Esophagus squamous epithelium (tissue), 5 donors: Measurements from ENCODE around the gene GAN. TPM values are rescaled to one million over a fixed set of nuclear protein-coding genes. Genes with fewer than 3 reads are reported as not detected.

ENCODE experiments used
- DNase-seq: peaks from one replicate; lab custom pipeline; 2025; lab: John Stamatoyannopoulos, UW
- H3K27ac ChIP-seq, 4 donors: fragments of 200-600 bp; sonication (generic); one replicate each; pipeline ENCODE4 v1.5.1; 2016 to 2019; ENCODE audit warnings: mild to moderate bottlenecking in 1 of 4
- H3K27me3 ChIP-seq, 4 donors: fragments of 200-600 bp; sonication (generic); 1 replicate in 3 of 4; 2 replicates in 1 of 4; pipeline versions ENCODE4 v1.5.1 to v1.6.0; 2017 to 2021; ENCODE audit warnings: antibody characterized with exemption in 1 of 4
- H3K36me3 ChIP-seq, 3 donors: fragments of 200-600 bp; sonication (generic); one replicate each; pipeline ENCODE4 v1.5.1; 2016 to 2019
- H3K4me1 ChIP-seq, 3 donors: fragments of 200-600 bp; sonication (generic); one replicate each; pipeline ENCODE4 v1.5.1; 2017 to 2019
- H3K4me3 ChIP-seq, 4 donors: fragments of 200-600 bp; sonication (generic); 1 replicate in 3 of 4; 2 replicates in 1 of 4; pipeline ENCODE4 v1.5.1; 2016 to 2019; ENCODE audit warnings: mild to moderate bottlenecking in 2 of 4, moderate library complexity in 1 of 4
- H3K9me3 ChIP-seq, 3 donors: fragments of 200-600 bp; sonication (generic); one replicate each; pipeline ENCODE4 v1.5.1; 2016 to 2019
- CTCF ChIP-seq, 6 experiments: fragments of 450-650 bp in 4 of 6; fragments of 200-600 bp in 2 of 6; sonication (generic) in 2 of 6; IDR thresholded peaks; one replicate each; pipeline ENCODE4 v1.5.1; 2016 to 2019; ENCODE audit warnings: antibody characterized with exemption in 6 of 6, mild to moderate bottlenecking in 4 of 6, moderate library complexity in 4 of 6
- POLR2A ChIP-seq, 4 donors: fragments of 450-650 bp; IDR thresholded peaks; one replicate each; pipeline ENCODE4 v1.6.1; 2017; ENCODE audit warnings: antibody characterized with exemption in 4 of 4, mild to moderate bottlenecking in 4 of 4, moderate library complexity in 3 of 4
- WGBS, 2 donors: methylation state at CpG; one replicate each; pipeline ENCODE4 v1.1.5; 2018; 5-methylcytosine and 5-hydroxymethylcytosine counted together
- intact Hi-C: fragments of 100-400 bp; cut with DNase I; formaldehyde crosslinking; loops from one replicate; pipeline ENCODE4 v1.15.0; 2022
- total RNA-seq, 4 donors: library from RNA; depleted of rRNA; stranded (reverse); fragments of >200 nt; gene quantifications; one replicate each; pipeline ENCODE4 v1.1.0, GENCODE V29; 2016
- donor health status: DM: yes; HTN: yes; CAD: no.

The GAN gene
- total RNA-seq, 4 donors from 2014 or later = 16.7 to 28.0 (median 21.7) TPM

GRCh38 chr16:81293909-81294802, 20.6 kb upstream of the GAN start:
- TF ChIP-seq CTCF (IDR thresholded peaks at IDR 0.05) = no peak
- TF ChIP-seq POLR2A (IDR thresholded peaks at IDR 0.05) = no peak
- H3K9me3 ChIP-seq = no peaks in the 10 kb centered on the region
- 57 to 73% methylated on average over 11 of the region's 11 CpGs for WGBS, 2 donors
- H3K4me3 ChIP-seq = no peak overlapping the region
- intact Hi-C loops = no loop called here
- H3K4me1 ChIP-seq = peaks cover 0 to 5% (median 0%) of the 10 kb centered on the region in 3 donors
- no peaks in the 10 kb centered on the region for H3K36me3 ChIP-seq
- no peak overlapping the region for H3K27ac ChIP-seq
- no peak for DNase-seq
- H3K27me3 ChIP-seq = no peaks in the 10 kb centered on the region

GRCh38 chr16:81296631-81297030, 18.1 kb upstream of the GAN start:
- peaks cover 0 to 5% (median 0%) of the 10 kb centered on the region in 3 donors for H3K4me1 ChIP-seq
- H3K4me3 ChIP-seq = no peak overlapping the region
- H3K27me3 ChIP-seq = no peaks in the 10 kb centered on the region
- no peak overlapping the region for H3K27ac ChIP-seq
- DNase-seq = no peak
- TF ChIP-seq POLR2A (IDR thresholded peaks at IDR 0.05) (no peak), CTCF (IDR thresholded peaks at IDR 0.05) (peak in 1 of 6 experiments; percentile 38)
- no peaks in the 10 kb centered on the region for H3K36me3 ChIP-seq
- H3K9me3 ChIP-seq = no peaks in the 10 kb centered on the region
- intact Hi-C loops = no loop called here
- WGBS, 2 donors = 43 to 52% methylated on average over 4 to 7 of the region's 7 CpGs

- Histone ChIP-seq H3K27me3 (no peaks in the 10 kb centered on the region), H3K9me3 (no peaks in the 10 kb centered on the region), H3K4me1 (peaks cover 0 to 28% (median under 1%) of the 10 kb centered on the region in 3 donors), H3K36me3 (peaks cover 0 to 9% (median 0%) of the 10 kb centered on the region in 3 donors), H3K27ac (no peak overlapping the region), H3K4me3 (no peak overlapping the region)
- no peak for DNase-seq
- intact Hi-C loops = no loop called here
- TF ChIP-seq CTCF (IDR thresholded peaks at IDR 0.05) (no peak), POLR2A (IDR thresholded peaks at IDR 0.05) (no peak)
- WGBS, 2 donors = 66 to 91% methylated on average over 3 of the region's 3 CpGs
These were observed 7.0 kb upstream of the GAN start for GRCh38 chr16:81307770-81308169.

GRCh38 chr16:81310045-81310644, 4.6 kb upstream of the GAN start:
- H3K27ac ChIP-seq = no peak overlapping the region
- TF ChIP-seq POLR2A (IDR thresholded peaks at IDR 0.05) = no peak
- no peak for TF ChIP-seq CTCF (IDR thresholded peaks at IDR 0.05)
- DNase-seq = no peak
- no peaks in the 10 kb centered on the region for H3K9me3 ChIP-seq
- no peaks in the 10 kb centered on the region for H3K27me3 ChIP-seq
- peaks cover 0 to 9% (median 0%) of the 10 kb centered on the region in 3 donors for H3K36me3 ChIP-seq
- WGBS, 2 donors = 52 to 63% methylated on average over 5 of the region's 5 CpGs
- H3K4me1 ChIP-seq = peaks cover 10 to 44% (median 15%) of the 10 kb centered on the region in 3 donors
- intact Hi-C loops = no loop called here
- H3K4me3 ChIP-seq = no peak overlapping the region

- no peak for DNase-seq
- no peak overlapping the region for H3K27ac ChIP-seq
- H3K4me3 ChIP-seq = no peak overlapping the region
- peaks cover 15 to 55% (median 15%) of the 10 kb centered on the region in 3 donors for H3K4me1 ChIP-seq
- peaks cover 0 to 9% (median 0%) of the 10 kb centered on the region in 3 donors for H3K36me3 ChIP-seq
- TF ChIP-seq POLR2A (IDR thresholded peaks at IDR 0.05) = no peak
- no peak for TF ChIP-seq CTCF (IDR thresholded peaks at IDR 0.05)
- no peaks in the 10 kb centered on the region for H3K9me3 ChIP-seq
- intact Hi-C loops = no loop called here
- H3K27me3 ChIP-seq = no peaks in the 10 kb centered on the region
These were observed 3.0 kb upstream of the GAN start for GRCh38 chr16:81311762-81312161.
